Type B pancreatic cell (in vitro differentiated cells): ENCODE results near the gene IGFBP3. TPM values are rescaled to one million over a fixed set of nuclear protein-coding genes. Genes with fewer than 3 reads are reported as not detected.

ENCODE experiments used
- DNase-seq: peaks from one replicate; pipeline ENCODE4 v3.0.0; 2021; ENCODE audit warnings: mixed read lengths; ENCODE audit not compliant: unreplicated experiment; ENCODE audit errors: extremely low spot score
- H3K27ac Mint-ChIP-seq: 2 replicates; pipeline ENCODE4 v1.8.0; 2021; ENCODE audit warnings: mild to moderate bottlenecking, mixed read lengths
- H3K27me3 Mint-ChIP-seq: 2 replicates; pipeline ENCODE4 v1.8.0; 2021; ENCODE audit warnings: mixed read lengths
- H3K36me3 Mint-ChIP-seq: 2 replicates; pipeline ENCODE4 v1.8.0; 2021; ENCODE audit warnings: mixed read lengths
- H3K4me1 Mint-ChIP-seq: one replicate; pipeline ENCODE4 v1.8.0; 2021; ENCODE audit warnings: mixed read lengths; ENCODE audit not compliant: unreplicated experiment
- H3K4me3 Mint-ChIP-seq: 2 replicates; pipeline ENCODE4 v1.8.0; 2021; ENCODE audit warnings: mild to moderate bottlenecking, mixed read lengths
- H3K9me3 Mint-ChIP-seq: 2 replicates; pipeline ENCODE4 v1.8.0; 2021; ENCODE audit warnings: mixed read lengths
- total RNA-seq: library from RNA; stranded (reverse); gene quantifications from 2 replicates; pipeline ENCODE4 v1.2.1, GENCODE V29; 2021; ENCODE audit warnings: low replicate concordance
- TF ChIP-seq, protein P1 (sequence below): fragments of 200-600 bp; sonication (generic); conservative IDR thresholded peaks from 2 replicates; pipeline ENCODE4 v1.5.0; 2021; ENCODE audit warnings: antibody characterized with exemption, mild to moderate bottlenecking

The IGFBP3 gene
- total RNA-seq, 1 donor from 2014 or later, result 336 TPM

- H3K27ac Mint-ChIP-seq, result no peak within 1 kb of the TSS
- TF ChIP-seq, protein P1, sequence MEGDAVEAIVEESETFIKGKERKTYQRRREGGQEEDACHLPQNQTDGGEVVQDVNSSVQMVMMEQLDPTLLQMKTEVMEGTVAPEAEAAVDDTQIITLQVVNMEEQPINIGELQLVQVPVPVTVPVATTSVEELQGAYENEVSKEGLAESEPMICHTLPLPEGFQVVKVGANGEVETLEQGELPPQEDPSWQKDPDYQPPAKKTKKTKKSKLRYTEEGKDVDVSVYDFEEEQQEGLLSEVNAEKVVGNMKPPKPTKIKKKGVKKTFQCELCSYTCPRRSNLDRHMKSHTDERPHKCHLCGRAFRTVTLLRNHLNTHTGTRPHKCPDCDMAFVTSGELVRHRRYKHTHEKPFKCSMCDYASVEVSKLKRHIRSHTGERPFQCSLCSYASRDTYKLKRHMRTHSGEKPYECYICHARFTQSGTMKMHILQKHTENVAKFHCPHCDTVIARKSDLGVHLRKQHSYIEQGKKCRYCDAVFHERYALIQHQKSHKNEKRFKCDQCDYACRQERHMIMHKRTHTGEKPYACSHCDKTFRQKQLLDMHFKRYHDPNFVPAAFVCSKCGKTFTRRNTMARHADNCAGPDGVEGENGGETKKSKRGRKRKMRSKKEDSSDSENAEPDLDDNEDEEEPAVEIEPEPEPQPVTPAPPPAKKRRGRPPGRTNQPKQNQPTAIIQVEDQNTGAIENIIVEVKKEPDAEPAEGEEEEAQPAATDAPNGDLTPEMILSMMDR, result no peak
- peaks cover 6% of the 10 kb centered on the region for H3K4me1 Mint-ChIP-seq
Observed at GRCh38 chr7:45888185-45888992, 32.7 kb downstream of the IGFBP3 start, which contains the start of gene IGFBP1. TSS of gene IGFBP1 (plus strand) at chr7:45888488. CDS start at chr7:45888653, 165 bp downstream.

DNA sequence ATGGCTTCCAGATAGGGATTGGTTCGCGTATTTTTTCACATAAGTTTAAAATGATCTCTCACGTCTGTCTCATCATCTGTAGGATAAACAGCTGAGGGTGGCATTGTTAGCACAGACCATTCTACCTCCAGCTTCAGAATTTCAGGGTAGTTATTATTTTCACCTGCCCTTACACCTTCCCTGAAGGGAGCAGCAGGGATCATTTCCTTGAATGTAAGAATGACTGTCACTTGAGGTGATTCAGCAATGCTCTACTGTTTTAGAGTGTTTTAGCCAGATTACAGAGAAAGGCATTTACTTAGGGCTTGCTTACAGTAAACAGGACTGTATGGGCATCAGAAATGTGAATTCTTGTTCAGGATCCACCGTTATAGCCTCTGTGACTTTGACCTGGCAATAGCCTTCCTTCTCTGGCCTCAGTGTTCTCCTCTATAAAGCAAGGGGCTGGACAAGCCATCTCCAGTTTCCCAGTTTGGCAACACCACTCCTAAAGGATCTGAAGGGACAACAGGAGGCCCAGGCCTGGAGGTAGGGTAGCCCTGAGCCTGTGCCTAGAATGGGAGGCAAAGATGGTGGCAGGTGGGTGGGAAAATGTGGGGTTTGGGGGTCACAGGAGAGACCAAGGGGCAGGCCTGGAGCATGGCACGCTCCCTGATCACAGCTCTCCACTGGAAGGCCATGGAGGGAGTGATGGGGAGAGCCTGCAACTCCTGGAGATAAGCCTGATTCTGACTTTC, 34.0 kb downstream of the IGFBP3 start:
- Mint-ChIP-seq H3K4me3 (no peak overlapping the region), H3K27me3 (peaks cover 71% of the 10 kb centered on the region), H3K4me1 (peaks cover 6% of the 10 kb centered on the region), H3K27ac (no peak overlapping the region), H3K9me3 (no peaks in the 10 kb centered on the region), H3K36me3 (no peaks in the 10 kb centered on the region)
- TF ChIP-seq, protein P1, result no peak
- DNase-seq, result no peak

More at GRCh38 chr7:45888185-45888992, 32.7 kb downstream of the IGFBP3 start, which contains the start of gene IGFBP1:
- H3K4me3 Mint-ChIP-seq, result peak within 1 kb of the TSS; percentile 85
- H3K36me3 Mint-ChIP-seq, result no peaks in the 10 kb centered on the region
- H3K27me3 Mint-ChIP-seq, result peaks cover 75% of the 10 kb centered on the region
- no peaks in the 10 kb centered on the region for H3K9me3 Mint-ChIP-seq
- no peak for DNase-seq

GRCh38 chr7:45885264-45885882, 35.7 kb downstream of the IGFBP3 start:
- H3K27ac Mint-ChIP-seq, result no peak overlapping the region
- peaks cover 61% of the 10 kb centered on the region for H3K27me3 Mint-ChIP-seq
- no peak for DNase-seq
- H3K9me3 Mint-ChIP-seq, result no peaks in the 10 kb centered on the region
- TF ChIP-seq, protein P1, result no peak
- H3K36me3 Mint-ChIP-seq, result no peaks in the 10 kb centered on the region
- H3K4me3 Mint-ChIP-seq, result no peak overlapping the region
- peaks cover 6% of the 10 kb centered on the region for H3K4me1 Mint-ChIP-seq

GRCh38 chr7:45884136-45884535, 36.9 kb downstream of the IGFBP3 start:
- Mint-ChIP-seq H3K9me3 (peaks cover 4% of the 10 kb centered on the region), H3K27me3 (peaks cover 50% of the 10 kb centered on the region), H3K4me3 (no peak overlapping the region), H3K27ac (no peak overlapping the region), H3K4me1 (peaks cover 6% of the 10 kb centered on the region), H3K36me3 (no peaks in the 10 kb centered on the region)
- DNase-seq, result no peak
- TF ChIP-seq, protein P1, result no peak

- H3K27ac Mint-ChIP-seq, result no peak overlapping the region
- no peak overlapping the region for H3K4me3 Mint-ChIP-seq
- no peaks in the 10 kb centered on the region for H3K36me3 Mint-ChIP-seq
- no peak for DNase-seq
- no peaks in the 10 kb centered on the region for H3K4me1 Mint-ChIP-seq
- H3K9me3 Mint-ChIP-seq, result peaks cover 5% of the 10 kb centered on the region
- H3K27me3 Mint-ChIP-seq, result peaks cover 37% of the 10 kb centered on the region
- TF ChIP-seq, protein P1, result no peak
Observed at GRCh38 chr7:45882465-45882810, 38.6 kb downstream of the IGFBP3 start.
